ENCODE data around the gene PDE3A.
"Not testable (repeated sequence)": the region's sequence is repeated elsewhere in the genome, so short reads cannot be mapped to it uniquely, and the experiment has no call there.

The PDE3A gene

DNA sequence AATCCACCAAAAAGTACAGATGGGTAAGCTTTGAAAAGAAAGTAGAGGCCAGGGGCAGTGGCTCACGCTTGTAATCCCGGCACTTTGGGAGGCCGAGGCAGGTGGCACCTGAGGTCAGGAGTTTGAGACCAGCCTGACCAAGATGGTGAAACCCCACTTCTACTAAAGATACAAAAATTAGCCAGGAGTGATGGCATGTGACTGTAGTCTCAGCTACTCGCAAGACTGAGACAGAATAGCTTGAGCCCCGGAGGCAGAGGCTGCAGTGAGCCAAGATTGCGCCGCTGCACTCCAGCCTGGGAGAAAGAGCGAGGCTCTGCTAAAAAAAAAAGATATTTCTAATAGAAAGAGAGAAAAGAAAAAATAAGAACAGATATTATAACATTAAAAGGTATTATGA lies 192.6 kb downstream of the PDE3A start:
- no peak for DNase-seq

GRCh38 chr12:20561871-20562270 lies 193.5 kb downstream of the PDE3A start:
- DNase-seq, result no peak

- DNase-seq, result no peak
Observed at GRCh38 chr12:20567413-20567812, 199.1 kb downstream of the PDE3A start.

DNA sequence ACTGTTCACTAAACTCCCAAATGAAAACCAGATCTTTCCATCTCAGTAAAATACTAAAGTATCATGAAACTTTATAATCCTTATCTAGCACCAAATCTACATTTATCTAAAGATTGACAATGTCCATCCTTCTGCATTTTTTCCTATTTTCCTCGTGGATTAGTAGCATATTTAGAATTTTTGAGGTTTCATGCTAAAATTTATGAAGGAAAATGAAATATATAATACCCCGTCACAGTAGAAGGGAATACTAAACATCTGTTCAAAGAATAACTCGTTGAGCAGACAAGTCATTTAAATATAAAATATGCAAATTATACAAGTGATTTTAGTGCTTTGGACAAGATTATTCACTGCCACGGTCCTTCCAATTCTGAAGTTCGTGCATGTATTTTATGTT lies 204.1 kb downstream of the PDE3A start:
- DNase-seq, result no peak

- no peak for DNase-seq
Observed at GRCh38 chr12:20576528-20576927, 208.2 kb downstream of the PDE3A start.

- no peak for DNase-seq
Observed at GRCh38 chr12:20577054-20577453, 208.7 kb downstream of the PDE3A start.

GRCh38 chr12:20578142-20578541 lies 209.8 kb downstream of the PDE3A start:
- DNase-seq, result no peak

DNA sequence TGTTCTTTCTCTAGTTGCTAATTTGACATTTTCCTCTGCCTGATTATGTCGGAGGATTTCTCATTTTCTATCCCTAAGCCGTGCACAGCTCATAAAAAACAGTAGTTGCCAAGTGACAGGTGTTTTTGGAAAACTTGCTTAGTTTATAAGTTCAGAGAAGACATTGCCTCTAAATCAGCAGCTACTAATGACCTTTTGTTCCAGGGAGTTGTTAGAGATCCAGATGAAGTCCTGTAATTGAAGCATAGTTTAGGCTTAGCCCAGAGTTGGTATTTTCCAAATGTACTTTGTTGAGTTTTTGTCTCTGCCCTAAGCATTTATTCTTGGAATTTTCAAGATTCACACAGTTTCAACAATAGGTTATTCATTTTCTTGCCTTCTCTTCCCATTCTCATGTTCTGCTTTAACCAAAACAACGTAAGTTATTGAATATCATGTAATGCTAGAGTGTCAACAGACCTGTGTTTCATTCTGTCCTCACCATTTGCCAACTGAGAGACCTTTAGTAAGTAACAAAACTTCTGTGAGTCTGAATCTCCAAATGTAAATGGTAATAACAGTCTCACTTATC lies 216.8 kb downstream of the PDE3A start:
- DNase-seq, result no peak

- DNase-seq, result no peak
Observed at GRCh38 chr12:20585913-20586312, 217.6 kb downstream of the PDE3A start.

DNA sequence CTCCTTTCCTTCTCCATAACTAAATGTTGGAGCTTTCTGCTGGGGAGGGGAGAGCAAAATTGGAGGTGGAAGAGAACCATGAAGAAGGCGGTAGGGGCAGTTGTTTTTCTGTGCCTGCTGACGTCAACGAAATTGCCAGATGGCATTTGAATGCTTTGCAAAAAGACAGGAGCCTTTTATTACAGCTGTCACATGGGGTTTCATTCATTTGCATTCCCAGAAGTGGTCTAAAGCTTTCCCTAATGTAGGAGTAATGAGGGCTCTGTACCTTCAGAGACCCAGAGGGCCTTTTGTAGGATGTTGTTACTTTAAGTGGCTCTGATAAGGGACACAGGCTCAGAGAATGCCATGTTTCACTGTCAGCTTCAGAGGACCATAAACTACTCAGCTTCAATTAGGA lies 219.7 kb downstream of the PDE3A start:
- no peak for DNase-seq

GRCh38 chr12:20590570-20590969 lies 222.2 kb downstream of the PDE3A start:
- no peak for DNase-seq

DNA sequence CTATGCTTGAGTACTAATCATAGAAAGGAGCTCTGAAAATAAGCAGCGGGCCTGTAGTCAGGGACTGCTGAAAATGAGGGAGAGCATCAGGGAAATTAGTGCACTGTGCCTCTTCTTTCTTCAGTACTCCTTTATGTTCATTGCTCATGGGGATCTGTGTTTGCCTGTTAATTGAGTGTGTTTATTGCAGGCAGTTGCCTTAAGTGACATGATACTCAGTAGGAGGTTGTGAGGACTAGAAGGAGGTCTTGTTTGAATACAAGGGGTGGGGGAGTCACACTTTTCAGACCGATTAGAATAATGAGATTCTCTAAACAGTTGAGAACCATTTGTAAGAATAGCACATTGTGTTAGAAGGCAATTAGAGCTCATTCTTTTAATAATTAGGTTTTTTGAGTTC lies 224.2 kb downstream of the PDE3A start:
- no peak for DNase-seq

DNA sequence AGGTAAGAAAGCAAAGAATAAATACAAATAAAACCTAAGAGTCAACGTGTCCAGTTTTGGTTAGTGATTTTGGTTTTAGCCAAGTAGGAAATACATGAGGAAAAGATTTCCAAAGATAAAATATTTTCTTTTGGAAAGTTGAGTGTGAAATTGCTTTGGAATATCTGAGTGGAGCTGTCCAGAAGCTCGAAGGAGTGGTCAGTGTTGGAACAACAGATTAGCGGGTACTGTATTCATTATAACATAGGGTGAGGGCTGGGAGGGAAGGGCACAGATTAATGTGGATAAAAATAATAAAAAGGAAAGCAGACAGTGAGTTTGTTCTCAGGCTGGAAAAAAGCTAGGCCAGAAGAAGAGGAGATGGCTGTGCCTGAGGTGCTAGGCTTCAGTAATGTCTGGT lies 225.3 kb downstream of the PDE3A start:
- no peak for DNase-seq

DNA sequence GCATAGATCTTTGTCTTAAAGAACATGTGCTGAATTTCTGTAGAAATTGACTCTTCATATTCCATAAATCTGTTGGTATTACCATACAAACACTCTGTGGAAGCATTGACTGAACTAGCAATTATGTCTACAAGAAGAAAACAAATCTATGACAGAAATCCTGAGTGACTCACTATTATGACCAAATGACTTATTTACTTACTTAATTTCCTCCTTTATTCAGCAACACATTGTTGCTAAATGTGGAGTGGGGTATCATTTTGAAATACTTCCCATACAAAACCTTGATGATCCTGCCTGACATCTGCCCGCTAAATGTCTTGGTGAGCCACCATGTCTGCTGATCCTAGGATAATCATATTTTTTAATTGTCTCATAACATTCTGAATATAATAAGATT lies 227.7 kb downstream of the PDE3A start:
- no peak for DNase-seq

- DNase-seq, result no peak
Observed at GRCh38 chr12:20599757-20600156, 231.4 kb downstream of the PDE3A start.

DNA sequence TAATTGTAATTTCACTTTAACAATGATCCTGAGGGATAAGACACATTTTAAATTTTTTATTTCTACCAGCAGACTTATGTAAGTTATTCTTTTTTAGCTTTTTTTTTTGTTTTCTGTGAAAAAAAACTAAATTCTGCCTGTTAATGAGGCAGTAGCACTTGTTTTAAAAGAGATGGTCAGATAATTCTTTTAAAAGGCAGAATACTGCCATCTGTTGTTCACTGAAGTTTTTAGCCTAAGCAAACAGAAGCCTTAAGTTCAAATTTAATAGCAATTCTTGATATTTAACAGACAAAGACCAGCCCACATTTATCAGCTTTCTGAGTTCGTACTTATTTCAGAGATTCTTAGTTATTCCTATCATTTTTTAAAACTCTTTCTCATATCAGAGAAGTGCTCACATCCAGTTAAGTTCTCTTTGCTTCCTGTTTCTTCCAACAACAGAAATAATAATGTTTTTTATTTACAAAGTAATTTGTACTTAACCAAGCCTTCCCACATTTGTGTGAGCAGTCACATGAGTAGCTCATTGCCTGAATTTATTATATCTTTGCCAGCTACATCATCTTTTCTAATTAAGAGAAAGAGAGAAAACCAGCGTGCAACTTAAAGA lies 233.4 kb downstream of the PDE3A start:
- DNase-seq, result no peak

GRCh38 chr12:20602641-20603391 lies 234.5 kb downstream of the PDE3A start:
- no peak for DNase-seq

- no peak for DNase-seq
Observed at GRCh38 chr12:20604408-20605067, 236.2 kb downstream of the PDE3A start.

DNA sequence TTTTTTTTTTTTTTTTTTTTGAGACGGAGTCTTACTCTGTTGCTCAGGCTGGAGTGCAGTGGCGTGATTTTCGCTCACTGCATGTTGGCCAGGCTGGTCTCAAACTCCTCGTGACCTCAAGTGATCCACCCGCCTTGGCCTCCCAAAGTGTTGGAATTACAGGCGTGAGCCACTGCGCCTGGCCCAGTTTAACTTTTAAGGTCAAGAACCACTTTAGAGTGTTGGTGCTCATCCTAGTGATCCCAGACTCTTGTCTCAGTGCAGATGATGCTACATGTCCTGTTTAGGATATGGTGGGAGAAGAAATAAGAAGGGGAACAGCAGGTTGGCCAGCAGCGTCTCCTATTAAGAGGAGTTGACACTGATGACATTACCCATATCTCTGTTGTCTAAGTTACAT lies 246.7 kb downstream of the PDE3A start:
- DNase-seq, result not testable (repeated sequence)

GRCh38 chr12:20616093-20616492 lies 247.8 kb downstream of the PDE3A start:
- no peak for DNase-seq

DNA sequence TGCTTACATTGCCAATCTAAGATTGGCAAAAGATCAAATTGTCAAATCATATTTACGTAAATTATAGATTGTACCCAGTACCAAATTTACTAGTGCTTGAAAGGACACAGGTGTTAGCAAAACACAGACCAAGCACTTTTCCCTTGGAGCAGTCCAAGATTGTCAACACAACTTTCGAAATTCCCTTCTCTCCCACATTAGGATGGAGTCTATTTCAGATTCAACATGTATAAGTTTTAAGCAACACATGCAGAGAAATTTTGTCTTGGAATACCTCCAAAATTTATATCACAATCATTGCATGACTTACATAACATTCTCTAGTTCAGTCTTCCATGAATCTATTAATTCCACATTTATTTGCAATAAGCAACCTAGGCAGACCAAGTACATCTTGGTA lies 251.9 kb downstream of the PDE3A start:
- DNase-seq, result no peak

DNA sequence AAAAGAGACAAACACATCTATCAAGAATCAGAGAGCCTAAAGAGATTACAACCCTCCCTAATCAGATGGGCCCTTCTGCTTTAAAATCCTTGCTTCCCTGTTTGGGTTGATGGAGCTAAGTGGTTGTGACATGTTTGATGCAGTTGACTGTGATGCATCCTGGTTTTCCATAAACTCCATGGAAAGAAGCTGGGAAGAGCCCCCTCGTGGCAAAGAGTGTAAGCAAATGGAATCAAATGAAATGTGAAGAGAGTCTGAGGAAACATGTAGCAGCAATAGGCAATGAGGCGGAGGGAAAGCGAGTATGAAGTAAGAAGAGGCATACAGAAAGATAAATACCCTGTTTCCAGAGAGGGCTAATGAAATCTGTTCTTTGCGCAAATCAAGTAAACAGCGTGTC lies 256.4 kb downstream of the PDE3A start:
- DNase-seq, result no peak

GRCh38 chr12:20625531-20625930 lies 257.2 kb downstream of the PDE3A start:
- no peak for DNase-seq
